Epithelial cell of esophagus (primary cell): ENCODE measurements around the gene SPON2.

Experiments used
- DNase-seq: peaks from one replicate; pipeline ENCODE4 v3.0.0; 2010; ENCODE audit warnings: low read depth
- H3K4me3 ChIP-seq: 2 replicates; pipeline ENCODE4 v1.5.1; 2011; ENCODE audit warnings: mild to moderate bottlenecking, low read length, control low read depth
- CTCF ChIP-seq: IDR thresholded peaks from 2 replicates; pipeline ENCODE4 v1.5.1; 2011; ENCODE audit warnings: low read depth, mild to moderate bottlenecking, low read length, control low read depth, inconsistent platforms; ENCODE audit not compliant: insufficient read depth; ENCODE audit errors: missing control alignments

SPON2 gene

GRCh38 chr4:1172228-1172851, at the start of gene SPON2:
SPON2 (minus strand) TSS chr4:1172583.
- peak within 1 kb of the TSS; percentile 15 for H3K4me3 ChIP-seq
- peak; percentile 16 for DNase-seq
- no peak for TF ChIP-seq CTCF

- no peak for TF ChIP-seq CTCF
- DNase-seq: no peak
- H3K4me3 ChIP-seq: no peak overlapping the region
Observed at GRCh38 chr4:1221155-1221870, 48.9 kb upstream of the SPON2 start.

GRCh38 chr4:1220566-1220965, 48.2 kb upstream of the SPON2 start:
- no peak for TF ChIP-seq CTCF
- DNase-seq: no peak
- no peak overlapping the region for H3K4me3 ChIP-seq

- no peak for DNase-seq
- no peak overlapping the region for H3K4me3 ChIP-seq
- no peak for TF ChIP-seq CTCF
Observed at GRCh38 chr4:1219566-1219950, 47.2 kb upstream of the SPON2 start.

GRCh38 chr4:1218634-1219565, 46.5 kb upstream of the SPON2 start:
- peak; percentile 57 for DNase-seq
- TF ChIP-seq CTCF: no peak
- H3K4me3 ChIP-seq: no peak overlapping the region

GRCh38 chr4:1217366-1217765, 45.0 kb upstream of the SPON2 start:
- H3K4me3 ChIP-seq: no peak overlapping the region
- no peak for DNase-seq
- no peak for TF ChIP-seq CTCF
